Panc1 (cell line): ENCODE measurements around the gene VPS4B.

Source experiments
- CTCF ChIP-seq: fragments of 450-650 bp; IDR thresholded peaks from 2 replicates; pipeline ENCODE4 v1.5.1; 2017; ENCODE audit warnings: mild to moderate bottlenecking
- POLR2AphosphoS5 ChIP-seq: IDR thresholded peaks from 2 replicates; pipeline ENCODE4 v1.6.1; 2012; ENCODE audit warnings: mild to moderate bottlenecking, low read depth, low read length, moderate library complexity
- SIN3A ChIP-seq: IDR thresholded peaks from 2 replicates; pipeline ENCODE4 v1.6.1; 2012; ENCODE audit warnings: low read depth, mild to moderate bottlenecking, low read length, moderate library complexity, borderline replicate concordance; ENCODE audit not compliant: insufficient read depth
- TCF7L2 ChIP-seq: IDR thresholded peaks from 2 replicates; pipeline ENCODE4 v1.6.1; 2011; ENCODE audit warnings: mild to moderate bottlenecking, low read depth, low read length, inconsistent platforms
- TF ChIP-seq, protein P1 (sequence below), 2 experiments: IDR thresholded peaks; 2 replicates each; pipeline ENCODE4 v1.6.1; 2011 to 2012; ENCODE audit warnings: low read depth in 2 of 2, control low read depth in 1 of 2, low read length in 1 of 2, mild to moderate bottlenecking in 1 of 2, moderate library complexity in 1 of 2; ENCODE audit not compliant: insufficient read depth in 1 of 2

GRCh38 chr18:63457977-63458376 is 35.7 kb upstream of the VPS4B start:
- TF ChIP-seq CTCF (no peak), POLR2AphosphoS5 (no peak), SIN3A (no peak), TCF7L2 (no peak)
- TF ChIP-seq, protein P1, sequence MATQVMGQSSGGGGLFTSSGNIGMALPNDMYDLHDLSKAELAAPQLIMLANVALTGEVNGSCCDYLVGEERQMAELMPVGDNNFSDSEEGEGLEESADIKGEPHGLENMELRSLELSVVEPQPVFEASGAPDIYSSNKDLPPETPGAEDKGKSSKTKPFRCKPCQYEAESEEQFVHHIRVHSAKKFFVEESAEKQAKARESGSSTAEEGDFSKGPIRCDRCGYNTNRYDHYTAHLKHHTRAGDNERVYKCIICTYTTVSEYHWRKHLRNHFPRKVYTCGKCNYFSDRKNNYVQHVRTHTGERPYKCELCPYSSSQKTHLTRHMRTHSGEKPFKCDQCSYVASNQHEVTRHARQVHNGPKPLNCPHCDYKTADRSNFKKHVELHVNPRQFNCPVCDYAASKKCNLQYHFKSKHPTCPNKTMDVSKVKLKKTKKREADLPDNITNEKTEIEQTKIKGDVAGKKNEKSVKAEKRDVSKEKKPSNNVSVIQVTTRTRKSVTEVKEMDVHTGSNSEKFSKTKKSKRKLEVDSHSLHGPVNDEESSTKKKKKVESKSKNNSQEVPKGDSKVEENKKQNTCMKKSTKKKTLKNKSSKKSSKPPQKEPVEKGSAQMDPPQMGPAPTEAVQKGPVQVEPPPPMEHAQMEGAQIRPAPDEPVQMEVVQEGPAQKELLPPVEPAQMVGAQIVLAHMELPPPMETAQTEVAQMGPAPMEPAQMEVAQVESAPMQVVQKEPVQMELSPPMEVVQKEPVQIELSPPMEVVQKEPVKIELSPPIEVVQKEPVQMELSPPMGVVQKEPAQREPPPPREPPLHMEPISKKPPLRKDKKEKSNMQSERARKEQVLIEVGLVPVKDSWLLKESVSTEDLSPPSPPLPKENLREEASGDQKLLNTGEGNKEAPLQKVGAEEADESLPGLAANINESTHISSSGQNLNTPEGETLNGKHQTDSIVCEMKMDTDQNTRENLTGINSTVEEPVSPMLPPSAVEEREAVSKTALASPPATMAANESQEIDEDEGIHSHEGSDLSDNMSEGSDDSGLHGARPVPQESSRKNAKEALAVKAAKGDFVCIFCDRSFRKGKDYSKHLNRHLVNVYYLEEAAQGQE (IDR thresholded peaks at IDR 0.05; ENCODE audit: insufficient read depth in 1 of 2, low read depth in 2 of 2, low read length in 1 of 2), result no peak
